Body of pancreas (tissue), 4 donors: Measurements from ENCODE around the gene ABCF1.

Experiments
- POLR2A ChIP-seq, 3 donors: fragments of 450-650 bp; IDR thresholded peaks; one replicate each; pipeline ENCODE4 v1.6.1; 2016; ENCODE audit warnings: antibody characterized with exemption in 3 of 3, mild to moderate bottlenecking in 2 of 3
- TF ChIP-seq, protein P1 (sequence below), 7 experiments: fragments of 450-650 bp in 4 of 7; fragments of 200-600 bp in 3 of 7; sonication (generic) in 3 of 7; IDR thresholded peaks; one replicate each; pipeline ENCODE4 v1.5.1; 2016 to 2019; ENCODE audit warnings: antibody characterized with exemption in 7 of 7

DNA sequence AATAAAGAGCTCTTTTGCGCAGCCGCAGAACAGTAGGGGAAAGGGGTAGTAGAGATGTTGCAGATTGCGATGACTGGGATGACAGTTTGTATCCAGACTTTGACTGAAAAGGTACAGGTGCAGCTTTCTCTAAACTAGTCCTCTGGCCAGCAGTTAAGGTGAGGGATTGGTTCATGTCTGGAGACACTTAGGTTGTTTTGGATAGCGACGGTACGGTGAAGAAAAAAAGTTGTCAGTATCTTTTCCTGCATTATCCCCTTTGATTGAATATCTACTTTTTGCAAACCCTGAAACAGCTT, 13.6 kb upstream of the ABCF1 start:
- no peak for TF ChIP-seq POLR2A (IDR thresholded peaks at IDR 0.05)
- TF ChIP-seq, protein P1, sequence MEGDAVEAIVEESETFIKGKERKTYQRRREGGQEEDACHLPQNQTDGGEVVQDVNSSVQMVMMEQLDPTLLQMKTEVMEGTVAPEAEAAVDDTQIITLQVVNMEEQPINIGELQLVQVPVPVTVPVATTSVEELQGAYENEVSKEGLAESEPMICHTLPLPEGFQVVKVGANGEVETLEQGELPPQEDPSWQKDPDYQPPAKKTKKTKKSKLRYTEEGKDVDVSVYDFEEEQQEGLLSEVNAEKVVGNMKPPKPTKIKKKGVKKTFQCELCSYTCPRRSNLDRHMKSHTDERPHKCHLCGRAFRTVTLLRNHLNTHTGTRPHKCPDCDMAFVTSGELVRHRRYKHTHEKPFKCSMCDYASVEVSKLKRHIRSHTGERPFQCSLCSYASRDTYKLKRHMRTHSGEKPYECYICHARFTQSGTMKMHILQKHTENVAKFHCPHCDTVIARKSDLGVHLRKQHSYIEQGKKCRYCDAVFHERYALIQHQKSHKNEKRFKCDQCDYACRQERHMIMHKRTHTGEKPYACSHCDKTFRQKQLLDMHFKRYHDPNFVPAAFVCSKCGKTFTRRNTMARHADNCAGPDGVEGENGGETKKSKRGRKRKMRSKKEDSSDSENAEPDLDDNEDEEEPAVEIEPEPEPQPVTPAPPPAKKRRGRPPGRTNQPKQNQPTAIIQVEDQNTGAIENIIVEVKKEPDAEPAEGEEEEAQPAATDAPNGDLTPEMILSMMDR (IDR thresholded peaks at IDR 0.05), result no peak
